GM23248 (cell line): ENCODE measurements around the gene RPS5.

Experiments
- EZH2 ChIP-seq: fragments of 200-600 bp; sonication (generic); IDR thresholded peaks from 2 replicates; pipeline ENCODE4 v1.6.1; 2018; ENCODE audit warnings: antibody characterized with exemption, mild to moderate bottlenecking; ENCODE audit not compliant: insufficient read depth, poor library complexity, severe bottlenecking
- EZH2phosphoT487 ChIP-seq: fragments of 200-600 bp; sonication (generic); IDR thresholded peaks from 2 replicates; pipeline ENCODE4 v1.6.1; 2018; ENCODE audit warnings: antibody characterized with exemption, moderate library complexity, mild to moderate bottlenecking, low read depth; ENCODE audit not compliant: insufficient read depth

DNA sequence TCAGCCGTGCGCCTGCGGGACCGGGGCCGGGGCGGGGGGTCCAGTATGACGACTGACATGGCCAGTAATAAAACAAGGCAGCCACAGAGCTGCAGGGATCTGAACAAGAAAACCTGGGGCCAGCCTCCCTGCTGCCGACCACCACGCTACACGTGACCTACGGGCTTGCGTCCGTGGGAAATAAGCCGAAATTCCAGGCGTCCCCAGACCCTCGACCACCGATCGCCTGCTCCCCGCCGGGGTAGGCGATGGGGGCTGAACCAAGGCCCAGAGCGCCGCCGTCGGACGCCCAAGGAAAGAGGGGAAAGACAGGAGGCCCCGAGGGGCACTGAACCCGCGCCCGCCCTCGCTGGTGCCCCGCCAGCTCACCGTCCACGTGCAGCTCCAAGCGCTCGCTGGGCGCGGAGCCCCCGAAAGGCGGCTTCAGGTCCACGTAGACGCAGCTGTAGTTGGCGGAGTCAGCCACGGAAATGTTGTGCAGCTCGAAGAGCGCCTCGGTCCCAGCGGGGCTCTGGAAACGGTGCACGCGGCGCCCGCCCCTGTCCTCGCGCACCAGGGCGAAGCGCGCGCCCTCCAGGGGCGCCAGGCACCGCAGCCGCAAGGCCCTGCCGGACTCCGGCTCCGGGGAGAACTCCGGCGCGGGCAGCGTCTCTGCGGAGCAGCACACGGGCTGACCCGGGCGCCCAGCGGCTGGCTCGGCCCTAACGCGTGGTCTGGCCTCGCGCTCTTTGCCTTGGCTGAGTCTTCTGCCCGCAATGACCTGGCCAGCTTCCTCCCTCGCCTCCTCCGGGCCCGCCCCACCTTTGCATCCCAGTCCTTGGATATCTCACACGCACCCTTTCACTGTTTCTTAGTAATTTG lies 36.8 kb upstream of the RPS5 start:
- no peak for TF ChIP-seq EZH2phosphoT487
- no peak for TF ChIP-seq EZH2
